Left renal cortex interstitium (tissue), 4 donors: Measurements from ENCODE around the gene TAL2. TPM values are rescaled to one million over a fixed set of nuclear protein-coding genes. Genes with fewer than 3 reads are reported as not detected.

ENCODE experiments used
- DNase-seq, 4 donors: peaks; one replicate each; pipeline ENCODE4 v3.0.0-alpha.2; 2013; ENCODE audit warnings: low read depth in 4 of 4, low spot score in 2 of 4, missing footprints in 1 of 4
- polyA plus RNA-seq, 4 donors: library from polyadenylated mRNA; unstranded; fragments of 120-200 nt; gene quantifications; one replicate each; pipeline ENCODE4 v1.2.1, GENCODE V29; 2013; ENCODE audit not compliant: insufficient read length in 4 of 4

TAL2 gene
- polyA plus RNA-seq, 4 donors, result 2.1 to 2.4 (median 2.2) TPM

- no peak for DNase-seq
These were observed 11.7 kb downstream of the TAL2 start for GRCh38 chr9:105673850-105674387.

GRCh38 chr9:105676351-105676923 is 14.2 kb downstream of the TAL2 start:
- DNase-seq, result no peak

GRCh38 chr9:105678163-105678562 is 15.9 kb downstream of the TAL2 start:
- no peak for DNase-seq

- DNase-seq, result no peak
These were observed 16.5 kb downstream of the TAL2 start for GRCh38 chr9:105678781-105679180.

GRCh38 chr9:105679257-105680022 is 17.2 kb downstream of the TAL2 start:
- no peak for DNase-seq

- no peak for DNase-seq
These were observed 19.1 kb downstream of the TAL2 start for GRCh38 chr9:105681313-105681712.

- no peak for DNase-seq
These were observed 19.5 kb downstream of the TAL2 start for GRCh38 chr9:105681724-105682123.

- DNase-seq, result no peak
These were observed 21.5 kb downstream of the TAL2 start for GRCh38 chr9:105683688-105684275.

GRCh38 chr9:105686936-105687335 is 24.7 kb downstream of the TAL2 start:
- no peak for DNase-seq

GRCh38 chr9:105690742-105691141 is 28.5 kb downstream of the TAL2 start:
- no peak for DNase-seq

GRCh38 chr9:105693435-105694189 is 31.4 kb downstream of the TAL2 start:
- DNase-seq, result peak in 1 of 4 donors; percentile 29

- DNase-seq, result peak; percentile 68 to 79 (median 74)
These were observed 32.1 kb downstream of the TAL2 start, which contains the start of gene TMEM38B for GRCh38 chr9:105694190-105694847. TMEM38B (plus strand) TSS chr9:105694541; CDS start chr9:105694661, 120 bp downstream.

- DNase-seq, result peak; percentile 30 to 58 (median 48)
These were observed 32.8 kb downstream of the TAL2 start for GRCh38 chr9:105694848-105695581.

- no peak for DNase-seq
These were observed 34.0 kb downstream of the TAL2 start for GRCh38 chr9:105696219-105696793.

- DNase-seq, result no peak
These were observed 35.6 kb downstream of the TAL2 start for GRCh38 chr9:105697871-105698270.

GRCh38 chr9:105698348-105698870 is 36.2 kb downstream of the TAL2 start:
- no peak for DNase-seq

GRCh38 chr9:105700668-105701067 is 38.4 kb downstream of the TAL2 start:
- no peak for DNase-seq

GRCh38 chr9:105701145-105701544 is 38.9 kb downstream of the TAL2 start:
- DNase-seq, result no peak

- DNase-seq, result no peak
These were observed 40.0 kb downstream of the TAL2 start for GRCh38 chr9:105702207-105702606.
